Choroid plexus epithelial cell (primary cell): ENCODE measurements around the gene FEN1.

Source experiments
- DNase-seq: peaks from one replicate; pipeline ENCODE4 v3.0.0-alpha.2; 2010; ENCODE audit warnings: low read depth
- H3K4me3 ChIP-seq: 2 replicates; pipeline ENCODE4 v1.5.1; 2011; ENCODE audit warnings: low read depth, mild to moderate bottlenecking, control low read depth, low read length, moderate library complexity
- CTCF ChIP-seq: conservative IDR thresholded peaks from 2 replicates; pipeline ENCODE4 v1.5.1; 2011; ENCODE audit warnings: low read depth, mild to moderate bottlenecking, control low read depth, inconsistent platforms, low read length, moderate library complexity

The FEN1 gene

GRCh38 chr11:61771985-61772455 lies 20.7 kb upstream of the FEN1 start:
- no peak for TF ChIP-seq CTCF
- DNase-seq = no peak
- H3K4me3 ChIP-seq = no peak overlapping the region

- no peak overlapping the region for H3K4me3 ChIP-seq
- DNase-seq = no peak
- TF ChIP-seq CTCF = no peak
Measured at GRCh38 chr11:61773356-61773755, 19.4 kb upstream of the FEN1 start.

- no peak for DNase-seq
- no peak overlapping the region for H3K4me3 ChIP-seq
- TF ChIP-seq CTCF = no peak
Measured at GRCh38 chr11:61773809-61774208, 18.9 kb upstream of the FEN1 start.

- no peak for TF ChIP-seq CTCF
- no peak overlapping the region for H3K4me3 ChIP-seq
- DNase-seq = no peak
Measured at GRCh38 chr11:61774411-61774810, 18.3 kb upstream of the FEN1 start.

GRCh38 chr11:61775106-61775505 lies 17.6 kb upstream of the FEN1 start:
- DNase-seq = no peak
- no peak for TF ChIP-seq CTCF
- no peak overlapping the region for H3K4me3 ChIP-seq

GRCh38 chr11:61775606-61776554 lies 16.8 kb upstream of the FEN1 start:
- no peak for DNase-seq
- no peak overlapping the region for H3K4me3 ChIP-seq
- no peak for TF ChIP-seq CTCF
